Activated naive CD4-positive, alpha-beta T cell treated with anti-CD3 and anti-CD28 coated beads, Interleukin-2, amount 50 U/mL, for 24 hours (primary cell): ENCODE data around the gene SOS1.
A peak's percentile ranks its signal among the peaks of the same experiment; 100 is the strongest.
"Not testable (repeated sequence)": the region's sequence is repeated elsewhere in the genome, so short reads cannot be mapped to it uniquely, and the experiment has no call there.

Experiments used
- H3K27ac Mint-ChIP-seq: one replicate; pipeline ENCODE4 v1.8.0; 2021; ENCODE audit warnings: mild to moderate bottlenecking, mixed read lengths
- H3K27me3 Mint-ChIP-seq: one replicate; pipeline ENCODE4 v1.8.0; 2021; ENCODE audit warnings: mixed read lengths
- H3K36me3 Mint-ChIP-seq: one replicate; pipeline ENCODE4 v1.8.0; 2021; ENCODE audit warnings: mixed read lengths
- H3K4me1 Mint-ChIP-seq: one replicate; pipeline ENCODE4 v1.8.0; 2021; ENCODE audit warnings: mixed read lengths
- H3K4me3 Mint-ChIP-seq: one replicate; pipeline ENCODE4 v1.8.0; 2021; ENCODE audit warnings: mild to moderate bottlenecking, mixed read lengths
- H3K9me3 Mint-ChIP-seq: one replicate; pipeline ENCODE4 v1.8.0; 2021; ENCODE audit warnings: mixed read lengths

The SOS1 gene

DNA sequence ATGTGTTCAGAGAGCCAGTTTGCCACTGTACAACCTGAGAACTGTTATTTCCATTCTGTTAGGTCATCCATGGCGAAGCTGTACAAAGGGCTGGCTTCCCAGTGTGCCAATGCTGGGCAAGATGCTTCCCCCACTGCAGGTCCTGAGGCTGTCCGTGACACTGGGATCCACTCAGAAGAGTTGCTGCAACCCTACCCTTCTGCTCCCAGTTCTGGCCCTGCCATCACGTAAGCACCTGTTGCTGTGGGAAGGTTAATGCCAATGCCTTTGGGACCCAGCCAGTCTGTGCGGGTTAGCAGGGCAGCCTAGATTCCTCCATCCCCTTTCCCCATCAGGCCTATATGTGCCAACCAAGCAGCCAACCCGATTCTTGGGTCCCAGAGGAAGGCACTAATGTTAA is 162.9 kb downstream of the SOS1 start:
- H3K36me3 Mint-ChIP-seq = no peaks in the 10 kb centered on the region
- H3K27me3 Mint-ChIP-seq = peaks cover 12% of the 10 kb centered on the region
- H3K27ac Mint-ChIP-seq = no peak overlapping the region
- H3K4me1 Mint-ChIP-seq = peaks cover 4% of the 10 kb centered on the region
- H3K4me3 Mint-ChIP-seq = peak overlapping the region; percentile 27
- no peaks in the 10 kb centered on the region for H3K9me3 Mint-ChIP-seq

DNA sequence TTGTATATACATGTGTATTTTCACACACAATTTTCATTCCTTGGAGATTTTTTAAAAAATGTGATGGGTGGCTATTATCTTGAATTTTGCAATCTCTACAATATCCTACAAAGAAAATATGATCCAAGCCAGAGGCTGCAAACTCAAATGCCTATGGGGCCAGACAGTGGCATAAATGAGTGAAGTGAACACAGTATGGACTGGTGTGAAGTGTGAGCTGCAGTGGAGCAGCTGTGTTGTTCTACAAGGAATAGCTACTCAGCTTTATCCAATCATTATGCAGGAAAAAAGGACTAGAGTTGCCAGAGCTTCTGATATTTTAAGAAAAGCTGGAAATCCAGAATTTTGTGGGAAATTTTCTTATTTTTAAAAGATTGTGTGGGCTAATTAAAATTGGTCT is 169.1 kb downstream of the SOS1 start:
- Mint-ChIP-seq H3K9me3 (no peaks in the 10 kb centered on the region), H3K27me3 (no peaks in the 10 kb centered on the region), H3K27ac (no peak overlapping the region), H3K4me1 (no peaks in the 10 kb centered on the region), H3K36me3 (no peaks in the 10 kb centered on the region), H3K4me3 (no peak overlapping the region)

GRCh38 chr2:38948995-38949394 is 171.9 kb downstream of the SOS1 start:
- H3K36me3 Mint-ChIP-seq = no peaks in the 10 kb centered on the region
- H3K27me3 Mint-ChIP-seq = no peaks in the 10 kb centered on the region
- H3K4me1 Mint-ChIP-seq = no peaks in the 10 kb centered on the region
- no peaks in the 10 kb centered on the region for H3K9me3 Mint-ChIP-seq
- no peak overlapping the region for H3K4me3 Mint-ChIP-seq
- no peak overlapping the region for H3K27ac Mint-ChIP-seq

DNA sequence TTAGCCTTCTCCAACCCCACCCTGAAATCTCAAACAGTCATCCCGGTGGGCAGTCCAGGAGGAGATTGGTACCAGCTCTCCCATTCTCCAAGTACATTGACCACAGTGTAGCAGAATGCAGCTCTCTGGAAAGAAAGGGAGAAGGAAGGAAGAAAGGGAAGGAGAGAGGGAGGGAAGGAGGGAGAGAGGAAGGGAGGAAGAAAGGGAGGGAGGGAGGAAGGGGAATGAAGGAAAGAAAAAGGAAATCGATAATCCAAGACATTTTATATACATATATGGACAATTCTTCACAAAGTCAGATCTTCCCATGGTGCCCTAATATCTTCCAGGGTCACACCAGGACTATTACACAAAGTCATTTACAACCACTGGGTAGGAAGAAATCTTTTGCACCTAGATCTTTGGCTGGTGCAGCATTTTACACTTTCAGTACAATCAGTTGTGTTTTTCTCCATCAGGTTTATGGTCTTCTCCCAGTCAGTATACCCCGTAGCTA is 172.4 kb downstream of the SOS1 start:
- H3K36me3 Mint-ChIP-seq = no peaks in the 10 kb centered on the region
- no peak overlapping the region for H3K27ac Mint-ChIP-seq
- H3K4me1 Mint-ChIP-seq = no peaks in the 10 kb centered on the region
- no peaks in the 10 kb centered on the region for H3K9me3 Mint-ChIP-seq
- no peak overlapping the region for H3K4me3 Mint-ChIP-seq
- no peaks in the 10 kb centered on the region for H3K27me3 Mint-ChIP-seq

DNA sequence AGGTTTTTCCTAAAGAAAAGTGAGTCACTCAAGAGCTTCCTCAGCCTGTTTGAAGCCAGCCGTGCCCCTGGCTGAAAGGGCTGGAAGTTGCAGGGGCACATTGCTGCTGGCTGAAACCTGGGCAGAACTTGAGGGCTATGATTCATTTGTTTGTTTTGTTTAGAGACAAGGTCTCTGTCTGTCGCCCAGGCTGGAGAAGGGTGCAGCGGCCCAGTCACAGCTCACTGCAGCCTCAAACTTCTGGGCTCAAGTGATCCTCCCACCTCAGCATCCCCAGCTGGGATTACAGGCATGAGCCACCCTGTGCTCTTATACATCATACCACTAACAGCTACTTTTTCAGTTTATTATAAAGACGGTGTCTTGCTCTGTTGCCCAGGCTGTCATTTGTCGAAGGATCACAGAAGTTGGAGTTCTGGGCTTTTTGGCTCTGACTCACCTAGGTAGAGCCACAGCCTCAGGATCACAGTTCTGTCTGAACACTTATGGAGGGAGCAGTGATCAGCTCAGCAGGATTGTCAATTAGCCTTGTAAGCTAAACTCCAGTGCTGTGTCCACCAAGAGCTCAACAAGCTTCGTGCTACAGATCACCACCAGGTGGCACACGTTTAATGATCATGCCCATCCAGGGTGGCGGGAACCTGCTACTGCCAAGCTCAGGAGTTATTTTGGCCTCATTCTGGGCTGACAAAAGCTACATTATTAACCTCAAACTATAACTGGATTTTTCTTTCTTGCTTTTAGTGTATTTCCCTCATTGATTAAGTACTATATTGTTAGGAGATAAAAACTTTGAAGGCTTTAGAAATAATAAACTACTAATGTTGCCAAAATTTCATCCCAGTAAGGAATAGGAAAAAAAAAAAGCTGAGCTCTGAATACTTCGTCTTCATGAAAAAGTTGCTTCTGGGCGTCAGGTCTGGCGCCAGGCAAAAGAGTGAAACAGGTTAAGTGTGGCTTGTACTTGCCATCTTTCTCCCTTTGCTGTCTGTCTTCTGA is 173.3 kb downstream of the SOS1 start:
- no peaks in the 10 kb centered on the region for H3K27me3 Mint-ChIP-seq
- H3K36me3 Mint-ChIP-seq = no peaks in the 10 kb centered on the region
- no peaks in the 10 kb centered on the region for H3K4me1 Mint-ChIP-seq
- H3K4me3 Mint-ChIP-seq = no peak overlapping the region
- H3K9me3 Mint-ChIP-seq = no peaks in the 10 kb centered on the region
- H3K27ac Mint-ChIP-seq = no peak overlapping the region

GRCh38 chr2:38945911-38946310 is 174.9 kb downstream of the SOS1 start:
- Mint-ChIP-seq H3K36me3 (no peaks in the 10 kb centered on the region), H3K27me3 (no peaks in the 10 kb centered on the region), H3K4me3 (no peak overlapping the region), H3K4me1 (no peaks in the 10 kb centered on the region), H3K27ac (no peak overlapping the region), H3K9me3 (no peaks in the 10 kb centered on the region)

DNA sequence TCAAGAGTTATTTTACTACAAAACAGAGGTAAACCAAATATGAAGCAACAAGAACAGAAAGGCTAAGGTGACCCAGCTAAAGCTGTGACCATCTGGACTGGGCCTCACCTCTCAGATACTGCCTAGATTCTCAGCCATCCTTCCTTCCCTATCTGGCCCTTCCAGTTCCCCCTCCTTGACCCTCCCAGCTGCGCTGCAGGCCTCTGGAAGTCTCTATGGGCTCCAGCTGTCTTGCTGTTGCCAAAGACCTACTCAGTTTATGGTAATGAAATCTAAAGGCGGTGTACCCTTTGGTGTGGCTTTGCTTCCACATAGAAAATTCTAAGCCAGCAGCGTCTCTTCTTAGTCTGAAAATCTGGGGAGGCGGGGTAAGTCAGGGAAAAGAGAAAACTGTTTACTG is 175.5 kb downstream of the SOS1 start:
- Mint-ChIP-seq H3K4me1 (no peaks in the 10 kb centered on the region), H3K27me3 (no peaks in the 10 kb centered on the region), H3K4me3 (no peak overlapping the region), H3K36me3 (no peaks in the 10 kb centered on the region), H3K27ac (no peak overlapping the region), H3K9me3 (no peaks in the 10 kb centered on the region)

GRCh38 chr2:38943784-38944183 is 177.1 kb downstream of the SOS1 start:
- H3K36me3 Mint-ChIP-seq = no peaks in the 10 kb centered on the region

DNA sequence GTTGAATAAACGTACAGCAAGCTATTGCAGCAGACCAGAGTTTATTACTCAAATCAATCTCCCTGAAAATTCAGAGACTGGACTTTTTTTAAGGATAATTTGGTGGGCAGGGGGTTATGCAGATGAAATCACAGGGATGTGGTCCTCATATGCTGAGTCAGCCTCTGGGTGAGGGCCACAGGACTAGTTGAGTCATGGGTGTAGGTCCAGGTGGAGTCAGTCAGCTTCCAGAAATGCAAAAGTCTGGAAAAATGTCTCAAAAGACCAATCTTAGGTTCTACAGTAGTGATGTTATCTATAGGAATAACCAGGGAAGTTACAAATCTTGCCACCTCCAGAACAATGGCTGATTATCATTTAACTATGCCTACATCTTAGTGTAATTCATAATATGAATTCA is 180.1 kb downstream of the SOS1 start:
- no peaks in the 10 kb centered on the region for H3K36me3 Mint-ChIP-seq
- H3K4me1 Mint-ChIP-seq = peaks cover 5% of the 10 kb centered on the region
- no peaks in the 10 kb centered on the region for H3K9me3 Mint-ChIP-seq
- no peak overlapping the region for H3K27ac Mint-ChIP-seq
- H3K27me3 Mint-ChIP-seq = no peaks in the 10 kb centered on the region
- no peak overlapping the region for H3K4me3 Mint-ChIP-seq

More at GRCh38 chr2:38943784-38944183, 177.1 kb downstream of the SOS1 start:
- no peaks in the 10 kb centered on the region for H3K27me3 Mint-ChIP-seq
- no peak overlapping the region for H3K27ac Mint-ChIP-seq
- no peaks in the 10 kb centered on the region for H3K4me1 Mint-ChIP-seq
- H3K9me3 Mint-ChIP-seq = no peaks in the 10 kb centered on the region
- no peak overlapping the region for H3K4me3 Mint-ChIP-seq

- Mint-ChIP-seq H3K36me3 (no peaks in the 10 kb centered on the region), H3K4me3 (no peak overlapping the region), H3K27ac (no peak overlapping the region), H3K27me3 (peaks cover 2% of the 10 kb centered on the region), H3K4me1 (peaks cover 8% of the 10 kb centered on the region), H3K9me3 (no peaks in the 10 kb centered on the region)
Observed at GRCh38 chr2:38937548-38937947, 183.3 kb downstream of the SOS1 start.

DNA sequence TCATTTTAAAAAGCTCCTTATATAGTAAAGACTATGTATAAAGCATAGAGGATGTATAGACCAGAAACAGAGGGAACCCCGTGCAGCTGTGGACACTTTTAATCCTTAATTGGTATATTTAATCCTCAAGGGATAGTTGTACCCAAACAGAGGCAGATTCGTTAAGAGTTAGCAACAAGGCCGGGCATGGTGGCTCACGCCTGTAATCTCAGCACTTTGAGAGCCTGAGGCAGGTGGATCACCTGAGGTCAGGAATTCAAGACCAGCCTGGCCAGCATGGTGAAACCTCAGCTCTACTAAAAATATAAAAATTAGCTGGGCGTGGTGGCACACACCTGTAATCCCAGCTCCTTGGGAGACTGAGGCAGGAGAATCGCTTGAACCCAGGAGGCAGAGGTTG is 184.3 kb downstream of the SOS1 start:
- H3K27ac Mint-ChIP-seq, H3K4me3 Mint-ChIP-seq, H3K4me1 Mint-ChIP-seq, H3K9me3 Mint-ChIP-seq, H3K36me3 Mint-ChIP-seq, H3K27me3 Mint-ChIP-seq: not testable (repeated sequence)

DNA sequence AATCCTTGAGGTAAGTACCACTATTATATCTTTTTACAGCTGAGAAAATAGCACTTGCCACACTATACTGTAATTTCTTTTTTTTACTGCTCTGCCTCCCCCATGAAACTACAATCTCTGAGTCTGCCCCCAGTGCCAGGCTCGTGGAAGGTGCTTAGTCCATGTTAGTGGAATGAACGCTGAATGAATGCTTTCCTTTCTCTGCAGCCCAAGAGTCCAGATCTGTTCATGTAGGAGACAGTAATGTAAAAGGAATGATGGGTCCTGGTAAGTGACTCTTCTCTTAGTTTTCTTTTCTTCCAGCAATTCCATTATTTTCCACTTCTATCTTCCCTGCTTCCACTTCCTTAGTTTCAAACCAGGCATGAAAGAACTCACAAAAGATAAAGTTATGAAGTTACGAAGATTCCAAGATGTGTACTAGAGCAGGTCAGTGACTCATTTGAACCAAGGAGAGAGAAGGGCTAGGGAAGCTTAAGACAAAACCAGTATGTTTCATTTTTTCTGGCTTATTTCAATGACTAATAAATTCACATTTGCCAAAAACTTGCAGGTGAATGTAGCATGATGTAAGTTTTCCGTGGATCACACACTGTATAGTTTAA is 185.2 kb downstream of the SOS1 start:
- H3K36me3 Mint-ChIP-seq = no peaks in the 10 kb centered on the region
- H3K9me3 Mint-ChIP-seq = no peaks in the 10 kb centered on the region
- no peak overlapping the region for H3K4me3 Mint-ChIP-seq
- no peak overlapping the region for H3K27ac Mint-ChIP-seq
- H3K27me3 Mint-ChIP-seq = peaks cover 2% of the 10 kb centered on the region
- peaks cover 8% of the 10 kb centered on the region for H3K4me1 Mint-ChIP-seq

GRCh38 chr2:38934742-38935141 is 186.1 kb downstream of the SOS1 start:
- Mint-ChIP-seq H3K4me3 (no peak overlapping the region), H3K4me1 (peaks cover 8% of the 10 kb centered on the region), H3K27me3 (peaks cover 2% of the 10 kb centered on the region), H3K36me3 (no peaks in the 10 kb centered on the region), H3K27ac (no peak overlapping the region), H3K9me3 (no peaks in the 10 kb centered on the region)

GRCh38 chr2:38933653-38934052 is 187.2 kb downstream of the SOS1 start:
- Mint-ChIP-seq H3K27me3 (peaks cover 2% of the 10 kb centered on the region), H3K27ac (no peak overlapping the region), H3K4me3 (no peak overlapping the region), H3K9me3 (no peaks in the 10 kb centered on the region), H3K36me3 (no peaks in the 10 kb centered on the region), H3K4me1 (peaks cover 8% of the 10 kb centered on the region)

GRCh38 chr2:38932586-38932985 is 188.3 kb downstream of the SOS1 start:
- Mint-ChIP-seq H3K9me3 (no peaks in the 10 kb centered on the region), H3K27me3 (peaks cover 2% of the 10 kb centered on the region), H3K27ac (no peak overlapping the region), H3K4me3 (no peak overlapping the region), H3K36me3 (no peaks in the 10 kb centered on the region), H3K4me1 (peaks cover 8% of the 10 kb centered on the region)
